Astrocyte of the spinal cord (primary cell): ENCODE data around the gene TRPM8.

Source experiments
- DNase-seq: peaks from one replicate; pipeline ENCODE4 v3.0.0; 2011; ENCODE audit warnings: low read depth, low spot score
- H3K4me3 ChIP-seq: 2 replicates; pipeline ENCODE4 v1.5.1; 2011; ENCODE audit warnings: low read depth, mild to moderate bottlenecking, low read length, moderate library complexity
- CTCF ChIP-seq: IDR thresholded peaks from 2 replicates; pipeline ENCODE4 v1.5.1; 2012; ENCODE audit warnings: low read depth, mild to moderate bottlenecking, low read length, inconsistent platforms
- in situ Hi-C: cut with HindIII; loops from 2 replicates; pipeline ENCODE4 v1.10.0; 2017; ENCODE audit warnings: low sequenced_read_pairs

TRPM8 gene

GRCh38 chr2:233944269-233944668 is 27.1 kb downstream of the TRPM8 start:
- TF ChIP-seq CTCF = no peak
- DNase-seq = no peak
- in situ Hi-C loops = no loop called here
- H3K4me3 ChIP-seq = no peak overlapping the region

GRCh38 chr2:233944722-233945121 is 27.5 kb downstream of the TRPM8 start:
- in situ Hi-C loops = no loop called here
- DNase-seq = no peak
- no peak for TF ChIP-seq CTCF
- H3K4me3 ChIP-seq = no peak overlapping the region

DNA sequence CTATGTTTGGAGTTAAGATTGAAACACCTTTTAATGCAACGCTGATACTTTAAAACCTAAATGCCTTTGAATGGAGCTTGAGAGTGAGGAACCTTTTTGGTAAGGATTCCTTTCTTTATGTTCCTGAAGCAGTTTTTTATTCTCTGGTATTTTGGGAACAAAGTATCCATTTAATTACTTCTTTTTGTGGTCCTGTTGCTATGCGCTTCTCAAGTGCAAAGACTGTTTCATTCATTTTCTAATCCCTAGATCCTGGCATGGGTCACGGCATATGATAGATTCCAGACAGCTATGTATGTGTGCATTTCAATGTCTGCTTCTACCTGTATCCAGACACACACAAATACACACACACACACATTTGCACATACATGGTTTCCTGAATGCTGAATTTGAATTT is 28.0 kb downstream of the TRPM8 start:
- DNase-seq = no peak
- no peak overlapping the region for H3K4me3 ChIP-seq
- no peak for TF ChIP-seq CTCF
- in situ Hi-C loops = no loop called here

- DNase-seq = no peak
- TF ChIP-seq CTCF = no peak
- in situ Hi-C loops = no loop called here
- H3K4me3 ChIP-seq = no peak overlapping the region
These were observed 33.1 kb downstream of the TRPM8 start for GRCh38 chr2:233950078-233950825.

DNA sequence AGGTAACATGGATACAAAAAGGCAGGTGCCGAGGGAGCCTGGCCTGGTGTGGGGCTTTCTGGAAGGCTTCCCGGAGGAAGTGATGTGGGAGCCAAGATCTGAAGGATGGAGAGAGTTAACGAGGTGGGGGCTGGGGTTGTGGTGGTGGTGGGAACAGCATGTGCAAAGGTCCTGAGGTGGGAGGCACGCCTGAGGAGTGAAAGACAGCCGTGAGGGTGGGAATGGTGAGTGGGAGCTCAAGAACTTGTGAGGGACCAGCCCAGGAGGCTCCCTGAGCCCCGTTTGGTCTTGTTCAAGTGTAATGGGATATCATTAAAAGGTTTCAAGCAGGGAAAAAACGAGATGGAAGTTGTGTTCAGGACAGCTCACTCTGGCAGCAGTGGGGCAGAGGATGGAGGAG is 35.2 kb downstream of the TRPM8 start:
- no peak for TF ChIP-seq CTCF
- in situ Hi-C loops = no loop called here
- no peak for DNase-seq
- H3K4me3 ChIP-seq = no peak overlapping the region

GRCh38 chr2:233953087-233953801 is 36.1 kb downstream of the TRPM8 start:
- TF ChIP-seq CTCF = no peak
- no peak for DNase-seq
- in situ Hi-C loops = no loop called here
- H3K4me3 ChIP-seq = no peak overlapping the region
